HG02973 (cell line): ENCODE data around the gene TMCC3.
A peak's percentile ranks its signal among the peaks of the same experiment; 100 is the strongest.
"Not testable (repeated sequence)": the region's sequence is repeated elsewhere in the genome, so short reads cannot be mapped to it uniquely, and the experiment has no call there.

Experiments
- ATAC-seq: cut with Tn5 transposase; IDR thresholded peaks from one replicate; pipeline ENCODE4 v1.9.1; 2021; ENCODE audit warnings: moderate library complexity; ENCODE audit not compliant: unreplicated experiment

Gene TMCC3

GRCh38 chr12:94604366-94604698 is 46.0 kb downstream of the TMCC3 start:
- no peak for ATAC-seq

GRCh38 chr12:94603434-94604365 is 46.7 kb downstream of the TMCC3 start:
- ATAC-seq = no peak

- no peak for ATAC-seq
Observed at GRCh38 chr12:94602024-94602423, 48.3 kb downstream of the TMCC3 start.

- not testable (repeated sequence) for ATAC-seq
Observed at GRCh38 chr12:94601307-94601706, 49.0 kb downstream of the TMCC3 start.

GRCh38 chr12:94599189-94599588 is 51.2 kb downstream of the TMCC3 start:
- no peak for ATAC-seq

GRCh38 chr12:94597268-94597667 is 53.1 kb downstream of the TMCC3 start:
- no peak for ATAC-seq

GRCh38 chr12:94596596-94596995 is 53.8 kb downstream of the TMCC3 start:
- ATAC-seq = no peak

DNA sequence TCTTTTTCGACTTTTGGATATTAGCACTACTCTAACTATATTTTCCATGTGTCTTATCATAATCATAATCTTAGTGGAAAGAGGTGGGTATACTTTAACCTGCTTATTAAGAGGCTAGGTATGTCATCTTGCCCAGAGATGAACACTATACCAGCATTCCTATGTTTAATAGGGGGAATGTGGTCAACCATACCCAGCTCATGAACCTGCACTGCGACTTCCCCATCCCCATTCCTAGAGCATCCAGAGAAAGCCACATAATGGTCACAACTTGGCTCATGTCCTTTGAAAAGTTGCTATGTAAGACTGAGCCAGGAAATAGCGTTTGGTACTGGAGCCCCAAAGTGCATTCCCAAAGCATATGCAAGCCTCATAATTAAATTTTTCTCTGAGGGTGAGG is 55.2 kb downstream of the TMCC3 start:
- ATAC-seq = no peak

DNA sequence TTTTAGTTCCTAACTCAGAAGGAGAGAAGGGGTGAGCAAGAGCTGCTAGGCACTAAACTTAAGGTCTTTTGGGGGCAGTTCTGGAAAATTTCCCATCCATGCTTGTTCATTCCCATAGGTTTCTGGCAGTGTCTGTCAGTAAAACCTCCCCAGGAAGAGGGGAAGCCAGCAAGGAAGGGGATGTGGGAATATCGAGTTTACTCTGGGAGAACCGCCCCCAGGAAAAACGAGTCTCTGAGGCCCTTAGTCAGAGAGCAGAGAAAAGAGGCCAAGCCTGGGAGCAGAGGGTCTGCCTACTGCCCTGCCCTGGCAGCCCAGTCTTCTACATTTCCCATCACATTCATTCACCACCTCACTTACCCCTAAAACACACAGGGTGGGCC is 55.9 kb downstream of the TMCC3 start:
- no peak for ATAC-seq

DNA sequence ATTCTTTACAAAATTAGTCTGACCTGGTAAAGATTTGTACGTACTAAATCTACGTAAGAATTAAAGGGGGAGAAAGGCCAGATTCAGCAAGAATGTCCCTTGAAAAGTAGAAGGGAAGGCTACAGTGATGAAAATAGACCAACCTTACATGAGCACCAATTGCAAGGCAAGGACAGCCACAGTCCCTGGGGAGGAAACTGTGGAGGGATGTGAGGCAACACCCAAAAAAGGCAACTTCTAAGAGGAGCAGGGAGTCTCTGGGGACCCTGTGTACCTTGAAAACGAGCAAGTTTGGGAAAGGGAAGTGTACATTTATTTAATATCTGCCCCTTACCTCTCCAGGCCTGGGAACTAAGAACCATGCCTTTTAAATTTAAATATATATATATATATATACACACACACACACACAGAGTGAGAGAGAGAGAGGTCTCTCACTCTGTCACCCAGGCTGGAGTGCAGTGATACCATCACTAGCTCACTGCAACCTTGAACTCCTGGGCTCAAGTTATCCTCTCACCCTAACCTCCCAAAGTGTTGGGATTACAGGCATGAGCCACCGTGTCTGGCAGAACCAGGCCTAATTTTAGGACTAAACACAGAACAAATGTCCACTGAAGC is 56.4 kb downstream of the TMCC3 start:
- peak; percentile 53 for ATAC-seq

GRCh38 chr12:94592723-94593122 is 57.6 kb downstream of the TMCC3 start:
- ATAC-seq = not testable (repeated sequence)

GRCh38 chr12:94592080-94592479 is 58.3 kb downstream of the TMCC3 start:
- ATAC-seq = no peak

DNA sequence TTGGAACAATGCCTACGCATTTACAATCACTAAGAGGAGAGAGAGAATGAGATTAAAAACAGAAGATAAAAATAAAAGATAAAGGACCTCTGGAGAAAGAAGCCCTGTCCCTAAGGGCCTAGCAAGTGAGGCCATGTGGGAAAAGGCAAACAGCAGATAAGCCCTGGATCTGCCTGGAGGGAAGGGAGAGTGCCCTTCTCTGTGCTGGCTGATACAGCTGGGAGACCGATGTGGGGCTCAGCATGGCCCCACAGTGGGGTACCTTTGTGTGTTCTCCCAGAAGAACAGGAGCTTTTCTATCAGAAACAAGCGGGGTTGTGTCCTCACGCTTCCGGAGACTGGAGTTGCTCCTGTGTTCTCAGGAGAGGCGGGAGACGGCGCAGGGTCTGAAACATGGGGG is 59.9 kb downstream of the TMCC3 start:
- ATAC-seq = no peak

GRCh38 chr12:94589591-94590001 is 60.8 kb downstream of the TMCC3 start:
- ATAC-seq = no peak

- no peak for ATAC-seq
Observed at GRCh38 chr12:94588346-94588745, 62.0 kb downstream of the TMCC3 start.

GRCh38 chr12:94587266-94588241 is 62.8 kb downstream of the TMCC3 start:
- no peak for ATAC-seq

DNA sequence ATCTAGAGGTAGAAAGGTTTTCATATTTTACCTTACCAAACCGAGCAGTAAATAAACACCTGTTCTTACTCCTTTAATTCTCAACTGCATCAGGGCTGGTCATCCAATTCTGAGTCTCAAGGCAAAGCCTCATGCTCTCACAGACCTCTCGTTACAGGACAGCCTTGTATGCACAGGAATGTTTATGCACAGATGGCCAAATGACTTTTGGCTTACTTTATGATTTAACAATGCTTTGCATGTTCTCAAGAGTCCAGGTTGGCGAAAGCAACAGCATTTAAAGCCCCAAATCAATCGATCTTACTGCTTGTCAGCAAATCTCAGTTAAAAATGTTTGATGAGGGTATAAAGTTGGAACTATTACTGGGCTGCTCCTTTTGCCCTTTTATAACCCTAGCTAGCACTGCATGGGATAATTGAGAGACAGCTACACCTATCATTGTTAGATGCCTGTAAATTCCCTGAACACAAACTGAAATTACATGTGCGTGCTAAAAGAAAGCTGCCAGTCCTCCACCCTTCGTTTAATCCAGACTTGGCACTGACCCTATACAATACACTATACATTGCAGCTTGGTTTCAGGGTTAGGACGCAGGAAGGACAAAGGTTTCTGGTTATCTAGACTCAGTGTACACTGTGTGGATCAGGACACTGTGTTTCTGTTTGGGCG is 63.6 kb downstream of the TMCC3 start:
- ATAC-seq = no peak

GRCh38 chr12:94585626-94586025 is 64.7 kb downstream of the TMCC3 start:
- no peak for ATAC-seq

DNA sequence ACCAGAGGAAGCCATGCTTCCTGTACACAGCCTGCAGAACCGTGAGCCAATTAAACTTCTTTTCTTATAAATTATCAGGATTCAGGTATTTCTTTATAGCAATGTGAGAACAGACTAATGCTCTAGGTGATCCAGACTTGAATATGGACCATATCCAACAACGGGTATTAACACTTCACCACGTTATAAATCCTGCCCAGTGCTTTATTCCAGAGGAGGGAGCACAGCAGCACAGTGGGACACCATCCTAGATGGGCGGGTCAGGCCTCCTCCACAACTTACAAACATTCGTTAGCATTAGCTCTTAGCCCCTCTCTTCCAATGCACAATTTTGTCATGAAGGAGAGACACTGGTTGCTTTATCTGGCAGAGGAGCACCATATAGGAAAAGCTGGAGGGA is 66.0 kb downstream of the TMCC3 start:
- ATAC-seq = no peak

GRCh38 chr12:94582591-94582990 is 67.8 kb downstream of the TMCC3 start:
- no peak for ATAC-seq
